SU-DHL-6 (cell line): ENCODE results near the gene NFATC1.

Experiments
- CTCF ChIP-seq: fragments of 200-600 bp; sonication (generic); IDR thresholded peaks from one replicate; pipeline ENCODE4 v1.5.1; 2017; ENCODE audit warnings: antibody characterized with exemption, mild to moderate bottlenecking, low read length, moderate library complexity; ENCODE audit not compliant: insufficient read depth, poor library complexity, severe bottlenecking
- EZH2phosphoT487 ChIP-seq: fragments of 200-600 bp; sonication (generic), shearing (Covaris generic); conservative IDR thresholded peaks from 2 replicates; pipeline ENCODE4 v1.6.1; 2018; ENCODE audit warnings: mild to moderate bottlenecking, antibody characterized with exemption, low read length, moderate library complexity, mixed read lengths

GRCh38 chr18:79472946-79473345, 77.2 kb downstream of the NFATC1 start:
- TF ChIP-seq CTCF (no peak), EZH2phosphoT487 (no peak)
